Panc1 (cell line): Measurements from ENCODE around the gene SLC36A4. TPM values are rescaled to one million over a fixed set of nuclear protein-coding genes. Genes with fewer than 3 reads are reported as not detected.

Experiments
- ATAC-seq: fragments of 200-7000 bp; cut with Tn5 transposase; 2 replicates; pipeline ENCODE4 v1.9.1; 2020; ENCODE audit warnings: mild to moderate bottlenecking, moderate library complexity
- BruUV-seq: library from RNA; stranded (reverse); fragments of 400-500 nt; replicated peaks from 2 replicates; lab custom pipeline; 2021; lab: Mats Ljungman, UMichigan
- CTCF ChIA-PET: fragments of 300-600 bp; sonication (Branson Sonifier 250); formaldehyde crosslinking; loops from one replicate; lab custom pipeline; 2022; ENCODE audit warnings: antibody characterized with exemption; lab: Charles Lee
- POLR2A ChIA-PET: fragments of 300-600 bp; sonication (Branson Sonifier 250); formaldehyde crosslinking; loops from one replicate; lab custom pipeline; 2022; ENCODE audit warnings: antibody characterized with exemption; lab: Charles Lee
- DNase-seq: peaks from one replicate; pipeline ENCODE4 v3.0.0-alpha.2; 2010; ENCODE audit warnings: low read depth, low spot score
- H3K27ac ChIP-seq: 2 replicates; pipeline ENCODE4 v1.5.1; 2011; ENCODE audit warnings: mild to moderate bottlenecking, low read length, inconsistent platforms
- H3K27me3 ChIP-seq: fragments of 200-500 bp; sonication (Bioruptor generic); 2 replicates; pipeline ENCODE4 v1.6.0; 2014; ENCODE audit warnings: low read length, inconsistent platforms; ENCODE audit not compliant: control insufficient read depth, insufficient read depth
- H3K36me3 ChIP-seq: fragments of 200-500 bp; sonication (Bioruptor generic); 2 replicates; pipeline ENCODE4 v1.5.1; 2014; ENCODE audit warnings: inconsistent platforms, mild to moderate bottlenecking, low read length, moderate library complexity; ENCODE audit not compliant: control insufficient read depth, insufficient read depth
- H3K4me1 ChIP-seq: 2 replicates; pipeline ENCODE4 v1.5.1; 2011; ENCODE audit warnings: inconsistent platforms, mild to moderate bottlenecking, low read length, moderate library complexity; ENCODE audit not compliant: control insufficient read depth, insufficient read depth
- H3K4me3 ChIP-seq, 2 experiments: 2 replicates each; pipeline ENCODE4 v1.5.1; 2011 to 2012; ENCODE audit warnings: low read depth in 2 of 2, low read length in 2 of 2, mild to moderate bottlenecking in 2 of 2, inconsistent platforms in 1 of 2, moderate library complexity in 1 of 2
- H3K9me3 ChIP-seq: fragments of 200-500 bp; sonication (Bioruptor generic); 2 replicates; pipeline ENCODE4 v1.5.1; 2014; ENCODE audit warnings: low read depth, mild to moderate bottlenecking, inconsistent platforms, low read length, moderate library complexity; ENCODE audit not compliant: control insufficient read depth, insufficient read depth
- CTCF ChIP-seq: fragments of 450-650 bp; IDR thresholded peaks from 2 replicates; pipeline ENCODE4 v1.5.1; 2017; ENCODE audit warnings: mild to moderate bottlenecking
- POLR2AphosphoS5 ChIP-seq: IDR thresholded peaks from 2 replicates; pipeline ENCODE4 v1.6.1; 2012; ENCODE audit warnings: mild to moderate bottlenecking, low read depth, low read length, moderate library complexity
- REST ChIP-seq, 2 experiments: IDR thresholded peaks; 2 replicates each; pipeline ENCODE4 v1.6.1; 2011 to 2012; ENCODE audit warnings: low read depth in 2 of 2, control low read depth in 1 of 2, low read length in 1 of 2, mild to moderate bottlenecking in 1 of 2, moderate library complexity in 1 of 2; ENCODE audit not compliant: insufficient read depth in 1 of 2
- SIN3A ChIP-seq: IDR thresholded peaks from 2 replicates; pipeline ENCODE4 v1.6.1; 2012; ENCODE audit warnings: low read depth, mild to moderate bottlenecking, low read length, moderate library complexity, borderline replicate concordance; ENCODE audit not compliant: insufficient read depth
- TCF7L2 ChIP-seq: IDR thresholded peaks from 2 replicates; pipeline ENCODE4 v1.6.1; 2011; ENCODE audit warnings: mild to moderate bottlenecking, low read depth, low read length, inconsistent platforms
- in situ Hi-C: cut with HindIII; loops from 2 replicates; pipeline ENCODE4 v1.10.0; 2016; ENCODE audit warnings: low sequenced_read_pairs, low pct_unique_long_range_greater_than_20kb
- intact Hi-C: fragments of 100-400 bp; cut with micrococcal nuclease; formaldehyde crosslinking; loops from one replicate; pipeline ENCODE4 v1.10.0; 2022; ENCODE audit not compliant: unreplicated experiment
- total RNA-seq: library from RNA; stranded (reverse); gene quantifications from one replicate; pipeline ENCODE4 v1.2.1, GENCODE V29; 2021; ENCODE audit not compliant: unreplicated experiment

SLC36A4 gene
- total RNA-seq, 1 experiment from 2014 or later: 30.3 TPM

GRCh38 chr11:93145390-93145915 lies 52.3 kb downstream of the SLC36A4 start:
- Histone ChIP-seq H3K4me3 (no peak overlapping the region), H3K9me3 (no peaks in the 10 kb centered on the region), H3K4me1 (no peaks in the 10 kb centered on the region), H3K36me3 (no peaks in the 10 kb centered on the region; the same call in 1 of the 2 replicates), H3K27ac (no peak overlapping the region), H3K27me3 (no peaks in the 10 kb centered on the region)
- CTCF ChIA-PET: no interaction called here
- in situ Hi-C loops: no loop called here
- intact Hi-C loops: no loop called here
- DNase-seq (no peak), ATAC-seq (no peak)
- BruUV-seq: no TSS peak
- TF ChIP-seq SIN3A: no peak
- no peak for TF ChIP-seq REST (IDR thresholded peaks at IDR 0.05; ENCODE audit: insufficient read depth in 1 of 2, low read depth in 2 of 2, low read length in 1 of 2)
- TF ChIP-seq CTCF: no peak
- TF ChIP-seq POLR2AphosphoS5: no peak
- no peak for TF ChIP-seq TCF7L2
- POLR2A ChIA-PET: no interaction called here

GRCh38 chr11:93143800-93144199 lies 54.0 kb downstream of the SLC36A4 start:
- H3K36me3 ChIP-seq: no peaks in the 10 kb centered on the region
- no peak overlapping the region for H3K27ac ChIP-seq
- ChIA-PET CTCF (no interaction called here), POLR2A (no interaction called here)
- no peak overlapping the region for H3K4me3 ChIP-seq
- H3K27me3 ChIP-seq: no peaks in the 10 kb centered on the region
- TF ChIP-seq SIN3A (no peak), REST (IDR thresholded peaks at IDR 0.05; ENCODE audit: insufficient read depth in 1 of 2, low read depth in 2 of 2, low read length in 1 of 2) (no peak), CTCF (no peak), POLR2AphosphoS5 (no peak), TCF7L2 (no peak)
- no peaks in the 10 kb centered on the region for H3K4me1 ChIP-seq
- no peak for DNase-seq
- ATAC-seq: no peak
- intact Hi-C loops: no loop called here
- in situ Hi-C loops: no loop called here
- BruUV-seq: no TSS peak
- H3K9me3 ChIP-seq: no peaks in the 10 kb centered on the region
